ENCODE results near the gene KMT5B.

The KMT5B gene

DNA sequence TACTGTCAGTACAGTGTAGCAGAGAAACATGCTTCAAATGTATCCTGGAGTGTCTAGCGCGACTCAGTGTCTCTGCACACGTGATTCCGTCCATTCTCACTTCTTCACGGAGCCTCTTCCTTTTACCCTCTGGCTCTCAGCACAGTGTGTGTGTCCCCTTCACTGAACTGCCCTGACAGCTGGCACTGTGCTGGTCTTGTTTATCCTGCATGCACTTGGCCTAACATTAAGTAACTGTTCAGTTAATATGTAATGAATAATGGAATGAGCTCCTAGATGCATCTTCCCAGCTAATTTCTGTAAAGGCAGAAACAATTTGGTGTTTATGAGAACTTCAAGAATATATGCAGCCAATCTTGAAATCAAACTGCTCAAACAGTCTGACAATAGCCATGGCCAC is 44.4 kb downstream of the KMT5B start:
- peaks cover 32 to 100% of the 10 kb centered on the region in 2 donors for H3K36me3 ChIP-seq (replicated peaks in 1 of 2; ENCODE audit: control insufficient read depth in 2 of 2, insufficient read depth in 2 of 2, low read length in 2 of 2)
- no peak overlapping the region for H4K91ac ChIP-seq (ENCODE audit: low read depth, low read length, poor library complexity)

GRCh38 chr11:68167474-68167873 is 45.6 kb downstream of the KMT5B start:
- H3K4me3 ChIP-seq (ENCODE audit: low read length in 2 of 2) = no peak overlapping the region
- no peak overlapping the region for H2BK120ac ChIP-seq (ENCODE audit: low read depth, low read length)
- no peak overlapping the region for H3K23ac ChIP-seq (ENCODE audit: low read depth, low read length, poor library complexity)
- DNase-seq (ENCODE audit: low spot score) = no peak
- no peak overlapping the region for H3K4me2 ChIP-seq (ENCODE audit: insufficient read depth, low read length, poor library complexity, severe bottlenecking)
- H2BK5ac ChIP-seq (ENCODE audit: low read length) = no peak overlapping the region
- H2AFZ ChIP-seq (ENCODE audit: low read length) = no peak overlapping the region
- no peak overlapping the region for H4K91ac ChIP-seq (ENCODE audit: low read depth, low read length, poor library complexity)
- no peaks in the 10 kb centered on the region for H3K4me1 ChIP-seq (ENCODE audit: control insufficient read depth in 2 of 2, insufficient read depth in 1 of 2, low read depth in 1 of 2, low read length in 2 of 2)
- H2BK15ac ChIP-seq (ENCODE audit: low read length) = no peak overlapping the region
- H2AK5ac ChIP-seq (ENCODE audit: low read depth, low read length) = no peak overlapping the region
- H2BK12ac ChIP-seq (ENCODE audit: low read length) = no peak overlapping the region
- peaks cover 30 to 90% of the 10 kb centered on the region in 2 donors for H3K36me3 ChIP-seq (replicated peaks in 1 of 2; ENCODE audit: control insufficient read depth in 2 of 2, insufficient read depth in 2 of 2, low read length in 2 of 2)
- no peak overlapping the region for H3K14ac ChIP-seq (ENCODE audit: low read length)
- H3K27me3 ChIP-seq (ENCODE audit: control insufficient read depth in 3 of 3, insufficient read depth in 3 of 3, low read depth in 1 of 3, low read length in 3 of 3) = no peaks in the 10 kb centered on the region
- no peak overlapping the region for H3K18ac ChIP-seq (ENCODE audit: low read length)
- H3K4ac ChIP-seq (ENCODE audit: low read length) = no peak overlapping the region
- H3K9me3 ChIP-seq (replicated peaks in 1 of 2; ENCODE audit: control insufficient read depth in 2 of 2, insufficient read depth in 1 of 2, low read depth in 1 of 2, low read length in 2 of 2) = no peaks in the 10 kb centered on the region
- WGBS, 2 donors (ENCODE audit: extremely low coverage in 2 of 2, insufficient read length in 2 of 2, insufficient replicate concordance in 1 of 2) = no CpG with 5 or more reads among the region's 6 CpGs
- no peak overlapping the region for H3K27ac ChIP-seq (replicated peaks; ENCODE audit: low read length)
- no peaks in the 10 kb centered on the region for H3K79me1 ChIP-seq (ENCODE audit: low read depth, low read length)
- no peak overlapping the region for H4K8ac ChIP-seq (ENCODE audit: low read depth, low read length)
- no peak overlapping the region for H3K9ac ChIP-seq (ENCODE audit: low read depth, low read length, poor library complexity)

More for the DNA sequence above, 44.4 kb downstream of the KMT5B start:
- Histone ChIP-seq H3K27me3 (ENCODE audit: control insufficient read depth in 3 of 3, insufficient read depth in 3 of 3, low read depth in 1 of 3, low read length in 3 of 3) (no peaks in the 10 kb centered on the region), H3K4me3 (ENCODE audit: low read length in 2 of 2) (no peak overlapping the region), H2BK5ac (ENCODE audit: low read length) (no peak overlapping the region), H3K9me3 (replicated peaks in 1 of 2; ENCODE audit: control insufficient read depth in 2 of 2, insufficient read depth in 1 of 2, low read depth in 1 of 2, low read length in 2 of 2) (no peaks in the 10 kb centered on the region), H2AFZ (ENCODE audit: low read length) (no peak overlapping the region), H2BK120ac (ENCODE audit: low read depth, low read length) (no peak overlapping the region), H3K14ac (ENCODE audit: low read length) (no peak overlapping the region), H2BK12ac (ENCODE audit: low read length) (no peak overlapping the region), H3K23ac (ENCODE audit: low read depth, low read length, poor library complexity) (no peak overlapping the region), H3K4ac (ENCODE audit: low read length) (no peak overlapping the region), H3K27ac (replicated peaks; ENCODE audit: low read length) (no peak overlapping the region), H3K4me1 (ENCODE audit: control insufficient read depth in 2 of 2, insufficient read depth in 1 of 2, low read depth in 1 of 2, low read length in 2 of 2) (no peaks in the 10 kb centered on the region), H4K8ac (ENCODE audit: low read depth, low read length) (no peak overlapping the region), H3K18ac (ENCODE audit: low read length) (no peak overlapping the region), H3K79me1 (ENCODE audit: low read depth, low read length) (no peaks in the 10 kb centered on the region), H3K4me2 (ENCODE audit: insufficient read depth, low read length, poor library complexity, severe bottlenecking) (no peak overlapping the region), H2BK15ac (ENCODE audit: low read length) (no peak overlapping the region), H2AK5ac (ENCODE audit: low read depth, low read length) (no peak overlapping the region), H3K9ac (ENCODE audit: low read depth, low read length, poor library complexity) (no peak overlapping the region)
- no peak for DNase-seq (ENCODE audit: low spot score)
- no CpG with 5 or more reads among the region's 5 CpGs for WGBS, 2 donors (ENCODE audit: extremely low coverage in 2 of 2, insufficient read length in 2 of 2, insufficient replicate concordance in 1 of 2)

- Histone ChIP-seq H3K18ac (ENCODE audit: low read length) (no peak overlapping the region), H3K79me1 (ENCODE audit: low read depth, low read length) (no peaks in the 10 kb centered on the region), H2AK5ac (ENCODE audit: low read depth, low read length) (no peak overlapping the region), H4K8ac (ENCODE audit: low read depth, low read length) (no peak overlapping the region), H3K4me2 (ENCODE audit: insufficient read depth, low read length, poor library complexity, severe bottlenecking) (no peak overlapping the region), H3K9ac (ENCODE audit: low read depth, low read length, poor library complexity) (no peak overlapping the region), H3K14ac (ENCODE audit: low read length) (no peak overlapping the region), H2BK120ac (ENCODE audit: low read depth, low read length) (no peak overlapping the region), H3K4me1 (ENCODE audit: control insufficient read depth in 2 of 2, insufficient read depth in 1 of 2, low read depth in 1 of 2, low read length in 2 of 2) (no peaks in the 10 kb centered on the region), H3K36me3 (replicated peaks in 1 of 2; ENCODE audit: control insufficient read depth in 2 of 2, insufficient read depth in 2 of 2, low read length in 2 of 2) (peaks cover 29 to 89% of the 10 kb centered on the region in 2 donors), H2BK5ac (ENCODE audit: low read length) (no peak overlapping the region), H3K23ac (ENCODE audit: low read depth, low read length, poor library complexity) (no peak overlapping the region), H3K27me3 (ENCODE audit: control insufficient read depth in 3 of 3, insufficient read depth in 3 of 3, low read depth in 1 of 3, low read length in 3 of 3) (no peaks in the 10 kb centered on the region), H3K4me3 (ENCODE audit: low read length in 2 of 2) (no peak overlapping the region), H3K27ac (replicated peaks; ENCODE audit: low read length) (no peak overlapping the region), H3K9me3 (replicated peaks in 1 of 2; ENCODE audit: control insufficient read depth in 2 of 2, insufficient read depth in 1 of 2, low read depth in 1 of 2, low read length in 2 of 2) (no peaks in the 10 kb centered on the region), H3K4ac (ENCODE audit: low read length) (no peak overlapping the region), H2BK12ac (ENCODE audit: low read length) (no peak overlapping the region), H2AFZ (ENCODE audit: low read length) (no peak overlapping the region), H2BK15ac (ENCODE audit: low read length) (no peak overlapping the region), H4K91ac (ENCODE audit: low read depth, low read length, poor library complexity) (no peak overlapping the region)
- no peak for DNase-seq (ENCODE audit: low spot score)
- no CpG with 5 or more reads among the region's 4 CpGs for WGBS, 2 donors (ENCODE audit: extremely low coverage in 2 of 2, insufficient read length in 2 of 2, insufficient replicate concordance in 1 of 2)
These were observed 46.1 kb downstream of the KMT5B start for GRCh38 chr11:68166969-68167368.

GRCh38 chr11:68165601-68166000 is 47.5 kb downstream of the KMT5B start:
- no peak overlapping the region for H2BK120ac ChIP-seq (ENCODE audit: low read depth, low read length)
- no peaks in the 10 kb centered on the region for H3K9me3 ChIP-seq (replicated peaks in 1 of 2; ENCODE audit: control insufficient read depth in 2 of 2, insufficient read depth in 1 of 2, low read depth in 1 of 2, low read length in 2 of 2)
- no peak overlapping the region for H3K4ac ChIP-seq (ENCODE audit: low read length)
- no peak overlapping the region for H3K18ac ChIP-seq (ENCODE audit: low read length)
- H2BK5ac ChIP-seq (ENCODE audit: low read length) = no peak overlapping the region
- H3K79me1 ChIP-seq (ENCODE audit: low read depth, low read length) = no peaks in the 10 kb centered on the region
- no CpG with 5 or more reads among the region's 4 CpGs for WGBS, 2 donors (ENCODE audit: extremely low coverage in 2 of 2, insufficient read length in 2 of 2, insufficient replicate concordance in 1 of 2)
- H3K27me3 ChIP-seq (ENCODE audit: control insufficient read depth in 3 of 3, insufficient read depth in 3 of 3, low read depth in 1 of 3, low read length in 3 of 3) = no peaks in the 10 kb centered on the region
- H3K9ac ChIP-seq (ENCODE audit: low read depth, low read length, poor library complexity) = no peak overlapping the region
- no peak overlapping the region for H3K4me3 ChIP-seq (ENCODE audit: low read length in 2 of 2)
- H3K4me2 ChIP-seq (ENCODE audit: insufficient read depth, low read length, poor library complexity, severe bottlenecking) = no peak overlapping the region
- no peak overlapping the region for H3K14ac ChIP-seq (ENCODE audit: low read length)
- H3K36me3 ChIP-seq (replicated peaks in 1 of 2; ENCODE audit: control insufficient read depth in 2 of 2, insufficient read depth in 2 of 2, low read length in 2 of 2) = peaks cover 30 to 83% of the 10 kb centered on the region in 2 donors
- no peak overlapping the region for H2BK15ac ChIP-seq (ENCODE audit: low read length)
- no peak overlapping the region for H2AFZ ChIP-seq (ENCODE audit: low read length)
- H2AK5ac ChIP-seq (ENCODE audit: low read depth, low read length) = no peak overlapping the region
- H4K8ac ChIP-seq (ENCODE audit: low read depth, low read length) = no peak overlapping the region
- H3K27ac ChIP-seq (replicated peaks; ENCODE audit: low read length) = no peak overlapping the region
- H2BK12ac ChIP-seq (ENCODE audit: low read length) = no peak overlapping the region
- H3K4me1 ChIP-seq (ENCODE audit: control insufficient read depth in 2 of 2, insufficient read depth in 1 of 2, low read depth in 1 of 2, low read length in 2 of 2) = peaks cover 0 to 3% of the 10 kb centered on the region in 2 donors
- DNase-seq (ENCODE audit: low spot score) = no peak
- H3K23ac ChIP-seq (ENCODE audit: low read depth, low read length, poor library complexity) = no peak overlapping the region
- H4K91ac ChIP-seq (ENCODE audit: low read depth, low read length, poor library complexity) = no peak overlapping the region

Measured in neuronal stem cell (in vitro differentiated cells).